SK-N-SH treated with all-trans-retinoic acid at 6 μM for 48 hours (cell line): ENCODE results near the gene PHF2.

Experiments
- ATAC-seq: fragments of 200-7000 bp; cut with Tn5 transposase; 3 replicates; pipeline ENCODE4 v1.9.1; 2020; ENCODE audit warnings: mild to moderate bottlenecking, moderate library complexity
- ARNTL ChIP-seq: fragments of 450-650 bp; formaldehyde crosslinking; IDR thresholded peaks from 2 replicates; pipeline ENCODE4 v1.5.0; 2020; ENCODE audit warnings: low read depth, mild to moderate bottlenecking, moderate library complexity, borderline replicate concordance
- BACH2 ChIP-seq: fragments of 250-450 bp; sonication (Bioruptor Pico); IDR thresholded peaks from 2 replicates; pipeline ENCODE4 v1.9.0; 2021; ENCODE audit warnings: mild to moderate bottlenecking, borderline replicate concordance
- CSDC2 ChIP-seq: fragments of 250-450 bp; sonication (Bioruptor Pico); IDR thresholded peaks from 2 replicates; pipeline ENCODE4 v1.5.0; 2020; ENCODE audit warnings: mild to moderate bottlenecking, moderate library complexity
- CSRNP3 ChIP-seq: fragments of 250-450 bp; sonication (Bioruptor Pico); IDR thresholded peaks from 2 replicates; pipeline ENCODE4 v1.5.1; 2021; ENCODE audit warnings: mild to moderate bottlenecking, moderate library complexity
- ESRRG ChIP-seq: fragments of 250-450 bp; sonication (Bioruptor Pico); IDR thresholded peaks from 2 replicates; pipeline ENCODE4 v1.6.1; 2021; ENCODE audit warnings: mild to moderate bottlenecking
- GLIS3 ChIP-seq: fragments of 250-450 bp; sonication (Bioruptor Pico); IDR thresholded peaks from 2 replicates; pipeline ENCODE4 v1.5.0; 2020; ENCODE audit warnings: mild to moderate bottlenecking, moderate library complexity
- ISL1 ChIP-seq: fragments of 250-450 bp; sonication (Bioruptor Pico); IDR thresholded peaks from 2 replicates; pipeline ENCODE4 v2.1.2; 2022; ENCODE audit warnings: mild to moderate bottlenecking, moderate library complexity
- OSR1 ChIP-seq: fragments of 250-450 bp; sonication (Bioruptor Pico); IDR thresholded peaks from 2 replicates; pipeline ENCODE4 v1.8.0; 2022; ENCODE audit warnings: moderate library complexity, mild to moderate bottlenecking, inconsistent platforms
- PPARA ChIP-seq: fragments of 250-450 bp; sonication (Bioruptor Pico); IDR thresholded peaks from 2 replicates; pipeline ENCODE4 v1.5.0; 2020; ENCODE audit warnings: mild to moderate bottlenecking, borderline replicate concordance
- RARB ChIP-seq: fragments of 250-450 bp; sonication (Bioruptor Pico); IDR thresholded peaks from 2 replicates; pipeline ENCODE4 v1.8.0; 2021; ENCODE audit warnings: mild to moderate bottlenecking, moderate library complexity
- SNAI2 ChIP-seq: fragments of 250-450 bp; sonication (Bioruptor Pico); IDR thresholded peaks from 2 replicates; pipeline ENCODE4 v1.5.0; 2020; ENCODE audit warnings: mild to moderate bottlenecking, moderate library complexity
- TOX ChIP-seq: fragments of 250-450 bp; sonication (Bioruptor Pico); IDR thresholded peaks from 2 replicates; pipeline ENCODE4 v1.8.0; 2021; ENCODE audit warnings: mild to moderate bottlenecking, moderate library complexity, borderline replicate concordance
- ZFP3 ChIP-seq: fragments of 250-450 bp; sonication (Bioruptor Pico); IDR thresholded peaks from 2 replicates; pipeline ENCODE4 v1.5.0; 2020; ENCODE audit warnings: mild to moderate bottlenecking, moderate library complexity
- ZNF565 ChIP-seq: fragments of 450-650 bp; formaldehyde crosslinking; conservative IDR thresholded peaks from 2 replicates; pipeline ENCODE4 v1.5.0; 2020; ENCODE audit warnings: low read depth, mild to moderate bottlenecking, moderate library complexity
- ZNF70 ChIP-seq: fragments of 450-650 bp; formaldehyde crosslinking; IDR thresholded peaks from 2 replicates; pipeline ENCODE4 v1.5.0; 2020; ENCODE audit warnings: mild to moderate bottlenecking, moderate library complexity
- ZNF8 ChIP-seq: fragments of 450-650 bp; formaldehyde crosslinking; IDR thresholded peaks from 2 replicates; pipeline ENCODE4 v1.5.0; 2020; ENCODE audit warnings: mild to moderate bottlenecking, moderate library complexity
- TF ChIP-seq, protein P1 (sequence below): fragments of 250-450 bp; sonication (Bioruptor Pico); IDR thresholded peaks from 2 replicates; pipeline ENCODE4 v1.8.0; 2021; ENCODE audit warnings: low read depth, mild to moderate bottlenecking, moderate library complexity, borderline replicate concordance
- TF ChIP-seq, protein P2 (sequence below): fragments of 250-450 bp; sonication (Bioruptor Pico); IDR thresholded peaks from 2 replicates; pipeline ENCODE4 v1.5.1; 2020; ENCODE audit warnings: low read depth, mild to moderate bottlenecking, moderate library complexity

PHF2 gene

DNA sequence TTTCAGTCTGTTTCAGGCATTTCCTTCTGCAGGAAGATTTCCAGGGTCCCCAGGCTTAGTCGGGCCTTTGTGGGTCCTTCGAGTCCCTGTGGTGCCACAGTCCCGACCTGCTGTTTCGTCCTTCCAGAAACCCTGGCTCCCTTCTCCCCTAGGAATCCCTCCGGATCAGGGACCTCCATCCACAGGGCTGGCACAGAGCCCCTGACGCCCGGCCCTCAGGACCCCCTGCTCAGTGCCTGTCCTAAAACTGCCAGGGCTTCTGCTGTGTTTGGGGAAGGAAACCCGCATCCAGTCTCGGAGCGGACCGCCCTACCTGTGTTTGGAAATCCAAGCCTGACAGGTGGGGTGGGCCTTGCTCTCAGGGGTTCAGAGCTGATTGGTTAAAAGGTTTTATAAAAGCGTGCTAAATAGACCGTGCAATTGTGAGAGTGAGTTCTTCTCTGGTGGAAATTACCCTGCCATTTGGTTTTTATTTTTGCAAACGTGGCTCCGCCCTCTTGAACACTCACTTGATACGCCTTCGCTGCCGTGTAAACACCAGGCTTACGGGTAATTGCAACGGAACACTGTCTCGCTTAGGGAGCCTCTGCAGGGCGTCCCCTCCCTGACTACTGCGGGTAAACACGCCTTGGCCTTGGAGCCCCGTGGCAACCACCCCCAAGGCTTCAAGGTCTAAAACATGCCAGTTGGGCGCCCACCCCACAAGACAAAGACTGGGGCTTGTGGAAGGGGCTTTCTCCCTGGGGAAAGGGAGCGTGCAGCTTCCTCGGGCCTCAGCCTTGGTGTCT lies 121.2 kb downstream of the PHF2 start:
- ATAC-seq = no peak
- TF ChIP-seq ZNF565 (CRISPR knock-in tag) (no peak), ZFP3 (CRISPR knock-in tag) (no peak), OSR1 (CRISPR knock-in tag) (no peak), RARB (no peak), SNAI2 (CRISPR knock-in tag) (no peak), ZNF70 (CRISPR knock-in tag) (no peak), TOX (CRISPR knock-in tag) (no peak), ZNF8 (CRISPR knock-in tag) (no peak), CSDC2 (CRISPR knock-in tag) (no peak), CSRNP3 (CRISPR knock-in tag) (no peak), ISL1 (CRISPR knock-in tag) (no peak), ARNTL (CRISPR knock-in tag) (no peak), GLIS3 (CRISPR knock-in tag) (no peak)
- TF ChIP-seq, protein P1, sequence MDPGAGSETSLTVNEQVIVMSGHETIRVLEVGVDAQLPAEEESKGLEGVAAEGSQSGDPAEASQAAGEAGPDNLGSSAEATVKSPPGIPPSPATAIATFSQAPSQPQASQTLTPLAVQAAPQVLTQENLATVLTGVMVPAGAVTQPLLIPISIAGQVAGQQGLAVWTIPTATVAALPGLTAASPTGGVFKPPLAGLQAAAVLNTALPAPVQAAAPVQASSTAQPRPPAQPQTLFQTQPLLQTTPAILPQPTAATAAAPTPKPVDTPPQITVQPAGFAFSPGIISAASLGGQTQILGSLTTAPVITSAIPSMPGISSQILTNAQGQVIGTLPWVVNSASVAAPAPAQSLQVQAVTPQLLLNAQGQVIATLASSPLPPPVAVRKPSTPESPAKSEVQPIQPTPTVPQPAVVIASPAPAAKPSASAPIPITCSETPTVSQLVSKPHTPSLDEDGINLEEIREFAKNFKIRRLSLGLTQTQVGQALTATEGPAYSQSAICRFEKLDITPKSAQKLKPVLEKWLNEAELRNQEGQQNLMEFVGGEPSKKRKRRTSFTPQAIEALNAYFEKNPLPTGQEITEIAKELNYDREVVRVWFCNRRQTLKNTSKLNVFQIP = no peak

DNA sequence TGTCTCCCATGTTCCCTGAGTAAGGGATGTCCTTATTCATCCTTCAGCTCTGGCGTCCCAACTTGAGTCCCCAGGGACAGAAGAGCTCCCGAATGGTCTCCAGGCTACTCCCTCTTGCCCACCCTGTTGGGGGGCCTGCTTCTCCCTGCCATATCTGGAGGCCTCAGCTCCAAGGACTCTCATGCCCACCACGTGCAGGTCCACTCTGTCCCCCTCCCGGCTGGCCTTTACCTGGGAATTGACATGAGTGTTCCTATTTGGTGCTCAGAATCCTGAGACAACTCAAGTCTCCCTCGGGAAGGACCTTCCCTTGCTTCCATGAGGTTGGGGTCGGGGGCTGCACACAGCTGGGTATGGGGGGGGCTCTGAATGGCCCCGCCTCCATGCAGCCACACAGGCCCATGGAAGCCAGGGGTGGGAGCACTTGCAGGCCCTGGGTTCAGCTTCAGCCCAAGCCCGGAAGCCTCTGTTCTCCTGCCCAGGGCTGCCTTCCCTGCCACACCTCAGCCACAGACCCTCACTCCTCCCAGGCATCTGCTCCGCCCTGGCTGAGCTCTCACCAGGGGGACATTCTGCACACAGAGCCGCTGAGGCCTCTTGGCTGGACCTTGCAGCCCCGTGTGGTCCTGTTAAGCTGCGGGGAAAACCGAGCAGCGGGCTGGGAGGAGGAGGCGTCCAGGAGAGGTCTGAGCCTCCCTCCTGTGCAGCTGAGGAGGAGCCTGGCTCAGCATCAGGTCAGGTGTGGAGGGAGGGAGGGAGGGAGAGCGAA lies 121.9 kb downstream of the PHF2 start:
- no peak for TF ChIP-seq OSR1 (CRISPR knock-in tag)
- TF ChIP-seq GLIS3 (CRISPR knock-in tag) = no peak
- ATAC-seq = no peak

DNA sequence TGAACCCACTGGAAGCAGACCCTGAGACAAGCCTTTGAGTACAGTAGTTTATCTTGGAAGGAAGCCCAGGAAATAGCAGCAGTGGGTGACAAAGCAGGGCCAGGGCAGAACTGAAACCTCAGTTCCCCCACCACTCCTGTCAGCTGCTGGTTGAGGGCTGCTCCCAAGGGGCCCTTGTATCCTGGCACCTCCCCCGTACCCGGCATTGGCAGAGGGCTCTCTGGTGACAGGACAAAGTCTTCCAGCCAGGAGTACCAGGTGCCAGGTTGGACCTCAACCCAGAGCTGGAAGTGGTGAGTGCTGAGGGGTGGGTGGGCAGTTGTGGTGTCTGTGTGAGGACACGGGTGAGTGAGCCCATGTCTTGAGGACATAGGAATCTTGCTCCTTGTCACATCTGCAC lies 123.3 kb downstream of the PHF2 start:
- TF ChIP-seq, protein P2, sequence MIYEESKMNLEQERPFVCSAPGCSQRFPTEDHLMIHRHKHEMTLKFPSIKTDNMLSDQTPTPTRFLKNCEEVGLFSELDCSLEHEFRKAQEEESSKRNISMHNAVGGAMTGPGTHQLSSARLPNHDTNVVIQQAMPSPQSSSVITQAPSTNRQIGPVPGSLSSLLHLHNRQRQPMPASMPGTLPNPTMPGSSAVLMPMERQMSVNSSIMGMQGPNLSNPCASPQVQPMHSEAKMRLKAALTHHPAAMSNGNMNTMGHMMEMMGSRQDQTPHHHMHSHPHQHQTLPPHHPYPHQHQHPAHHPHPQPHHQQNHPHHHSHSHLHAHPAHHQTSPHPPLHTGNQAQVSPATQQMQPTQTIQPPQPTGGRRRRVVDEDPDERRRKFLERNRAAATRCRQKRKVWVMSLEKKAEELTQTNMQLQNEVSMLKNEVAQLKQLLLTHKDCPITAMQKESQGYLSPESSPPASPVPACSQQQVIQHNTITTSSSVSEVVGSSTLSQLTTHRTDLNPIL (CRISPR knock-in tag) = no peak
- TF ChIP-seq ZNF565 (CRISPR knock-in tag) = no peak
- no peak for ATAC-seq

GRCh38 chr9:93701494-93702218 lies 125.3 kb downstream of the PHF2 start:
- no peak for TF ChIP-seq OSR1 (CRISPR knock-in tag)
- TF ChIP-seq, protein P2 (CRISPR knock-in tag) = no peak
- no peak for TF ChIP-seq PPARA (CRISPR knock-in tag)
- TF ChIP-seq, all 23 proteins: peak for 0
- no peak for ATAC-seq

DNA sequence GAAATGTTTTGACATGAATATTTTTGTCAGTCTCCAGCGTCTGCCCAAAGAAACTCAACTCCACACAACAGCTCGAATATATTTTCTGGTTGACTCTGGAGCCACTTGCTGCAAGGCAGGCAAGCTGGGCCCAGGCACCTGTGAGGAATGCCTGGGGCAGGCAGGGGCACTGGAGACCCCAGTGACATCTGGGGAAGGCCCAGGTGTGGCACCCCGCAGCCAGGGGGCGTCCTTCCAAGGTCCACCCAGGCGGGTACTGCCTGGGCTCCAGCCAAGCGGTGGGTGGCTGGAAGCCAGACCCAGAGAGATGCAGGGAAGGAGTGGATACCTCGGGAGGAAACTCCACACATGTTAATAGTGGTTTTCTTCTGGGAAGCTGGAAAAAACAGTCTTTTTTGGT lies 125.9 kb downstream of the PHF2 start:
- no peak for ATAC-seq
- TF ChIP-seq ESRRG (CRISPR knock-in tag) (no peak), ISL1 (CRISPR knock-in tag) (no peak), OSR1 (CRISPR knock-in tag) (no peak), ZFP3 (CRISPR knock-in tag) (no peak), BACH2 (CRISPR knock-in tag) (no peak)
- TF ChIP-seq, protein P2 (CRISPR knock-in tag) = no peak
